OCI-LY3 (cell line): ENCODE results near the gene GLIS1.

ENCODE experiments used
- EZH2phosphoT487 ChIP-seq: fragments of 200-600 bp; shearing (Covaris generic); IDR thresholded peaks from 2 replicates; pipeline ENCODE4 v1.6.1; 2018; ENCODE audit warnings: antibody characterized with exemption, mixed run types, low read depth
- TF ChIP-seq, protein P1 (sequence below): fragments of 200-600, 300-600 bp; sonication (generic); IDR thresholded peaks from 2 replicates; pipeline ENCODE4 v1.5.1; 2014; ENCODE audit warnings: antibody characterized with exemption, low read length, low read depth

- TF ChIP-seq, protein P1, sequence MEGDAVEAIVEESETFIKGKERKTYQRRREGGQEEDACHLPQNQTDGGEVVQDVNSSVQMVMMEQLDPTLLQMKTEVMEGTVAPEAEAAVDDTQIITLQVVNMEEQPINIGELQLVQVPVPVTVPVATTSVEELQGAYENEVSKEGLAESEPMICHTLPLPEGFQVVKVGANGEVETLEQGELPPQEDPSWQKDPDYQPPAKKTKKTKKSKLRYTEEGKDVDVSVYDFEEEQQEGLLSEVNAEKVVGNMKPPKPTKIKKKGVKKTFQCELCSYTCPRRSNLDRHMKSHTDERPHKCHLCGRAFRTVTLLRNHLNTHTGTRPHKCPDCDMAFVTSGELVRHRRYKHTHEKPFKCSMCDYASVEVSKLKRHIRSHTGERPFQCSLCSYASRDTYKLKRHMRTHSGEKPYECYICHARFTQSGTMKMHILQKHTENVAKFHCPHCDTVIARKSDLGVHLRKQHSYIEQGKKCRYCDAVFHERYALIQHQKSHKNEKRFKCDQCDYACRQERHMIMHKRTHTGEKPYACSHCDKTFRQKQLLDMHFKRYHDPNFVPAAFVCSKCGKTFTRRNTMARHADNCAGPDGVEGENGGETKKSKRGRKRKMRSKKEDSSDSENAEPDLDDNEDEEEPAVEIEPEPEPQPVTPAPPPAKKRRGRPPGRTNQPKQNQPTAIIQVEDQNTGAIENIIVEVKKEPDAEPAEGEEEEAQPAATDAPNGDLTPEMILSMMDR, result no peak
- no peak for TF ChIP-seq EZH2phosphoT487
These were observed 278.7 kb downstream of the GLIS1 start for GRCh38 chr1:53460211-53460634.
